ENCODE results near the gene ACTN4.

- TF ChIP-seq CTCF (IDR thresholded peaks at IDR 0.05) (no peak), CBFB (CRISPR knock-in tag; IDR thresholded peaks at IDR 0.05; ENCODE audit: low read depth) (no peak), CREB1 (CRISPR knock-in tag; IDR thresholded peaks at IDR 0.05) (no peak), ATF2 (CRISPR knock-in tag; IDR thresholded peaks at IDR 0.05; ENCODE audit: borderline replicate concordance, low read depth) (no peak), TEAD4 (CRISPR knock-in tag; IDR thresholded peaks at IDR 0.05) (no peak), SP1 (CRISPR knock-in tag; conservative IDR thresholded peaks at IDR 0.05) (no peak), ZSCAN18 (CRISPR knock-in tag; IDR thresholded peaks at IDR 0.05) (no peak), AFF4 (CRISPR knock-in tag; IDR thresholded peaks at IDR 0.05; ENCODE audit: borderline replicate concordance) (no peak), HMGXB4 (CRISPR knock-in tag; IDR thresholded peaks at IDR 0.05) (no peak), MLX (CRISPR knock-in tag; IDR thresholded peaks at IDR 0.05) (no peak), SMAD4 (CRISPR knock-in tag; IDR thresholded peaks at IDR 0.05) (no peak), TCF7 (CRISPR knock-in tag; IDR thresholded peaks at IDR 0.05; ENCODE audit: low read depth) (no peak)
These were observed 78.2 kb downstream of the ACTN4 start for GRCh38 chr19:38725469-38726283.
